ENCODE results near the gene SPEN. TPM values are rescaled to one million over a fixed set of nuclear protein-coding genes. Genes with fewer than 3 reads are reported as not detected.

The SPEN gene
- total RNA-seq, 1 donor from 2014 or later = 35.0 TPM

DNA sequence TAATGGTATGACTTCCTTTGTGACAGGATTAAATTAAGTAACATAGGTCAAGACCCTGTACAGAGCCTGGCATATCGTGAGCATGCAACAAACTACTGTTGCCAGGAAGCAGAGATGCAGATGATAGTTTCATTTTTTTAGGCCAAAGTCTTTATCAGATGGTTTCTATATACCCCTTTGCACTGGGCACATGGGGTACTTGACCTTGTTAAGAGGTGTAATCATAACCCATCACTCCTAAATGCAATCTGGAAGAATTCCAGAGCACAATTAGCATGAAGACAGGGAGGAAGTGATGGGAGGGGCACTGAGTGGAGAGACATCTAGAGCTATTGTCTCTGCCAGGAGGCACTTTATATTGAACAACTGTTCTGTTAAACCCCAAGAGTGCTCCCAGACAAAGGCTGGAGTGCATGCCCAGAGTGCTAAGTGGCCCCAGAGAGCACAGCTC lies 106.3 kb downstream of the SPEN start:
- H3K9me3 Mint-ChIP-seq (ENCODE audit: unreplicated experiment) = no peaks in the 10 kb centered on the region
- Histone ChIP-seq H2AFZ (ENCODE audit: low read depth, low read length) (no peak overlapping the region), H3K9me3 (ENCODE audit: insufficient read depth, low read depth, low read length) (no peaks in the 10 kb centered on the region), H3K79me2 (ENCODE audit: insufficient read depth, low read length) (peaks cover 77% of the 10 kb centered on the region), H3K27me3 (ENCODE audit: insufficient read depth, low read length) (no peaks in the 10 kb centered on the region), H3K9ac (ENCODE audit: low read length) (peak overlapping the region; percentile 46), H3K4me3 (ENCODE audit: insufficient read depth, low read depth, low read length) (no peak overlapping the region), H3K4me1 (ENCODE audit: insufficient read depth, low read length) (peaks cover 80% of the 10 kb centered on the region), H3K36me3 (ENCODE audit: insufficient read depth, low read length) (no peaks in the 10 kb centered on the region), H4K20me1 (ENCODE audit: insufficient read depth, low read length) (peaks cover 23% of the 10 kb centered on the region), H3K27ac (ENCODE audit: low read depth, low read length) (peak overlapping the region; percentile 100), H3K4me2 (ENCODE audit: low read length) (peak overlapping the region; percentile 91)
- H3K4me1 Mint-ChIP-seq (ENCODE audit: low read depth, unreplicated experiment) = peaks cover 70% of the 10 kb centered on the region
- no peak for DNase-seq (ENCODE audit: low read depth)
- H3K27me3 Mint-ChIP-seq (ENCODE audit: low read depth, unreplicated experiment) = no peaks in the 10 kb centered on the region
- H3K36me3 Mint-ChIP-seq (ENCODE audit: low read depth, unreplicated experiment) = peaks cover 7% of the 10 kb centered on the region
- H3K4me3 Mint-ChIP-seq (ENCODE audit: unreplicated experiment) = peak overlapping the region; percentile 29
- H3K27ac Mint-ChIP-seq (ENCODE audit: unreplicated experiment) = peak overlapping the region; percentile 26
- no peak for TF ChIP-seq EZH2 (IDR thresholded peaks at IDR 0.05; ENCODE audit: insufficient read depth, low read length)
- TF ChIP-seq, protein P1, sequence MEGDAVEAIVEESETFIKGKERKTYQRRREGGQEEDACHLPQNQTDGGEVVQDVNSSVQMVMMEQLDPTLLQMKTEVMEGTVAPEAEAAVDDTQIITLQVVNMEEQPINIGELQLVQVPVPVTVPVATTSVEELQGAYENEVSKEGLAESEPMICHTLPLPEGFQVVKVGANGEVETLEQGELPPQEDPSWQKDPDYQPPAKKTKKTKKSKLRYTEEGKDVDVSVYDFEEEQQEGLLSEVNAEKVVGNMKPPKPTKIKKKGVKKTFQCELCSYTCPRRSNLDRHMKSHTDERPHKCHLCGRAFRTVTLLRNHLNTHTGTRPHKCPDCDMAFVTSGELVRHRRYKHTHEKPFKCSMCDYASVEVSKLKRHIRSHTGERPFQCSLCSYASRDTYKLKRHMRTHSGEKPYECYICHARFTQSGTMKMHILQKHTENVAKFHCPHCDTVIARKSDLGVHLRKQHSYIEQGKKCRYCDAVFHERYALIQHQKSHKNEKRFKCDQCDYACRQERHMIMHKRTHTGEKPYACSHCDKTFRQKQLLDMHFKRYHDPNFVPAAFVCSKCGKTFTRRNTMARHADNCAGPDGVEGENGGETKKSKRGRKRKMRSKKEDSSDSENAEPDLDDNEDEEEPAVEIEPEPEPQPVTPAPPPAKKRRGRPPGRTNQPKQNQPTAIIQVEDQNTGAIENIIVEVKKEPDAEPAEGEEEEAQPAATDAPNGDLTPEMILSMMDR (IDR thresholded peaks at IDR 0.05; ENCODE audit: insufficient read depth, low read depth, low read length) = no peak
- FAIRE-seq = no peak

DNA sequence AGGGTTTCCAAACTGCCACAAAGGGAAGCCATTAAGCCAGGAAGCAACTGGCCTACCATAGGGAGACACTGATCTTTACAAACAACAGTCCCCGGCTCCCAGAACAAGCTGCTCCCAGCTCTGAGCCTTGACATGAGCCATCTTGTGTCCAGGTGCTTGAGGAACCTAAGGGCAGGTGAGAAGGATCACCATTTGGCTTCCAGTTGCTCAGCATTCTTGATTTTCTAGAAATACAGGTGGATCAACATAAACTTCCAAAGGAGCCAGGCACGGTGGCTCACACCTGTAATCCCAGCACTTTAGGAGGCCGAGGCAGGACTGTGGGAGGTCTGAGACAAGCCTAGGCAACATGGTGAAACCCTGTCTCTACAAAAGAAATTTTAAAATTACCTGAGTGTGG lies 106.8 kb downstream of the SPEN start:
- Mint-ChIP-seq H3K9me3 (ENCODE audit: unreplicated experiment) (no peaks in the 10 kb centered on the region), H3K4me1 (ENCODE audit: low read depth, unreplicated experiment) (peaks cover 65% of the 10 kb centered on the region), H3K27ac (ENCODE audit: unreplicated experiment) (peak overlapping the region; percentile 26), H3K27me3 (ENCODE audit: low read depth, unreplicated experiment) (no peaks in the 10 kb centered on the region), H3K4me3 (ENCODE audit: unreplicated experiment) (no peak overlapping the region), H3K36me3 (ENCODE audit: low read depth, unreplicated experiment) (peaks cover 7% of the 10 kb centered on the region)
- Histone ChIP-seq H4K20me1 (ENCODE audit: insufficient read depth, low read length) (peaks cover 25% of the 10 kb centered on the region), H2AFZ (ENCODE audit: low read depth, low read length) (no peak overlapping the region), H3K4me3 (ENCODE audit: insufficient read depth, low read depth, low read length) (no peak overlapping the region), H3K79me2 (ENCODE audit: insufficient read depth, low read length) (peaks cover 82% of the 10 kb centered on the region), H3K9ac (ENCODE audit: low read length) (no peak overlapping the region), H3K9me3 (ENCODE audit: insufficient read depth, low read depth, low read length) (no peaks in the 10 kb centered on the region), H3K4me1 (ENCODE audit: insufficient read depth, low read length) (peaks cover 77% of the 10 kb centered on the region), H3K27ac (ENCODE audit: low read depth, low read length) (peak overlapping the region; percentile 4), H3K27me3 (ENCODE audit: insufficient read depth, low read length) (no peaks in the 10 kb centered on the region), H3K4me2 (ENCODE audit: low read length) (peak overlapping the region; percentile 91), H3K36me3 (ENCODE audit: insufficient read depth, low read length) (no peaks in the 10 kb centered on the region)
- TF ChIP-seq, protein P1 (IDR thresholded peaks at IDR 0.05; ENCODE audit: insufficient read depth, low read depth, low read length) = no peak
- no peak for TF ChIP-seq EZH2 (IDR thresholded peaks at IDR 0.05; ENCODE audit: insufficient read depth, low read length)
- FAIRE-seq (no peak), DNase-seq (ENCODE audit: low read depth) (no peak)

DNA sequence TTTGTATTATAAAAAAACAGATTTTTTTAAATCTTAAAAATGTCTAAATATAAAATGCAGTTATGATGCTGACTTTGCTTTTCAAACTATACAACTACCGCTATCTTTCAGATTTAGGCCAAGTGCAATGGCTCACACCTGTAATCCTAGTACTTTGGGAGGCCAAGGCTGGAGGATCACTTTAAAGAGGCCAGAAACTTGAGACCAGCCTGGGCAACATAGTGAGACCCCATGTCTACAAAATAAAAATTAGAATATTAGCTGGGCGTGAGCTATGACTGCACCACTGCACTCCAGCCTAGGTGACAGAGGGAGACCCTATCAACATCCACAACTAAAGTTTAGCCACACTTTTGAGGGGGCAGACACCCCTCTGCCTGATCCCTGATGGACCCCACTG lies 108.0 kb downstream of the SPEN start:
- H3K9me3 Mint-ChIP-seq (ENCODE audit: unreplicated experiment) = no peaks in the 10 kb centered on the region
- Histone ChIP-seq H3K4me3 (ENCODE audit: insufficient read depth, low read depth, low read length) (no peak overlapping the region), H3K9me3 (ENCODE audit: insufficient read depth, low read depth, low read length) (no peaks in the 10 kb centered on the region), H3K4me1 (ENCODE audit: insufficient read depth, low read length) (peaks cover 64% of the 10 kb centered on the region), H3K36me3 (ENCODE audit: insufficient read depth, low read length) (no peaks in the 10 kb centered on the region), H2AFZ (ENCODE audit: low read depth, low read length) (no peak overlapping the region), H3K79me2 (ENCODE audit: insufficient read depth, low read length) (peaks cover 88% of the 10 kb centered on the region), H3K27ac (ENCODE audit: low read depth, low read length) (peak overlapping the region; percentile 45), H3K27me3 (ENCODE audit: insufficient read depth, low read length) (no peaks in the 10 kb centered on the region), H3K9ac (ENCODE audit: low read length) (peak overlapping the region; percentile 1), H3K4me2 (ENCODE audit: low read length) (peak overlapping the region; percentile 10), H4K20me1 (ENCODE audit: insufficient read depth, low read length) (peaks cover 33% of the 10 kb centered on the region)
- TF ChIP-seq EZH2 (IDR thresholded peaks at IDR 0.05; ENCODE audit: insufficient read depth, low read length) = no peak
- TF ChIP-seq, protein P1 (IDR thresholded peaks at IDR 0.05; ENCODE audit: insufficient read depth, low read depth, low read length) = no peak
- DNase-seq (ENCODE audit: low read depth) (no peak), FAIRE-seq (no peak)
- peaks cover 52% of the 10 kb centered on the region for H3K4me1 Mint-ChIP-seq (ENCODE audit: low read depth, unreplicated experiment)
- H3K4me3 Mint-ChIP-seq (ENCODE audit: unreplicated experiment) = no peak overlapping the region
- peaks cover 7% of the 10 kb centered on the region for H3K36me3 Mint-ChIP-seq (ENCODE audit: low read depth, unreplicated experiment)
- no peaks in the 10 kb centered on the region for H3K27me3 Mint-ChIP-seq (ENCODE audit: low read depth, unreplicated experiment)
- H3K27ac Mint-ChIP-seq (ENCODE audit: unreplicated experiment) = no peak overlapping the region

All from astrocyte (in vitro differentiated cells and primary cell).